HEK293 (cell line): ENCODE measurements around the gene CRYZL1.

Source experiments
- BCL11A ChIP-seq: fragments of 450-650 bp; formaldehyde crosslinking; IDR thresholded peaks from 2 replicates; pipeline ENCODE4 v1.5.1; 2016; ENCODE audit warnings: low read depth, missing biosample characterization, missing genetic modification characterization
- GLI4 ChIP-seq: fragments of 450-650 bp; formaldehyde crosslinking; IDR thresholded peaks from 2 replicates; pipeline ENCODE4 v1.5.1; 2016; ENCODE audit warnings: missing biosample characterization, missing genetic modification characterization
- GLIS2 ChIP-seq: fragments of 450-650 bp; formaldehyde crosslinking; IDR thresholded peaks from 2 replicates; pipeline ENCODE4 v1.5.1; 2016; ENCODE audit warnings: missing biosample characterization, missing genetic modification characterization
- HOXD13 ChIP-seq: sonication (generic); formaldehyde crosslinking; IDR thresholded peaks from 2 replicates; pipeline ENCODE4 v1.8.0; 2022; ENCODE audit warnings: missing genetic modification reagents, borderline replicate concordance
- KLF10 ChIP-seq: fragments of 450-650 bp; IDR thresholded peaks from 2 replicates; pipeline ENCODE4 v1.5.1; 2018; ENCODE audit warnings: missing biosample characterization, mild to moderate bottlenecking, missing genetic modification characterization
- KLF8 ChIP-seq: fragments of 450-650 bp; formaldehyde crosslinking; IDR thresholded peaks from 2 replicates; pipeline ENCODE4 v1.5.1; 2016; ENCODE audit warnings: missing biosample characterization, missing genetic modification characterization
- KLF9 ChIP-seq: fragments of 450-650 bp; formaldehyde crosslinking; IDR thresholded peaks from 2 replicates; pipeline ENCODE4 v1.5.1; 2016; ENCODE audit warnings: missing biosample characterization, missing genetic modification characterization, low read depth
- MEIS1 ChIP-seq: sonication (generic); formaldehyde crosslinking; IDR thresholded peaks from 2 replicates; pipeline ENCODE4 v1.8.1; 2022; ENCODE audit warnings: missing genetic modification reagents, mild to moderate bottlenecking, borderline replicate concordance
- OVOL3 ChIP-seq: fragments of 450-650 bp; formaldehyde crosslinking; IDR thresholded peaks from 2 replicates; pipeline ENCODE4 v1.5.1; 2016; ENCODE audit warnings: missing biosample characterization, missing genetic modification characterization
- PRDM1 ChIP-seq: fragments of 450-650 bp; formaldehyde crosslinking; IDR thresholded peaks from 2 replicates; pipeline ENCODE4; 2016; ENCODE audit warnings: missing biosample characterization, missing genetic modification characterization
- SP3 ChIP-seq: fragments of 450-650 bp; formaldehyde crosslinking; IDR thresholded peaks from 2 replicates; pipeline ENCODE4 v1.5.1; 2016; ENCODE audit warnings: missing biosample characterization, missing genetic modification characterization
- SP7 ChIP-seq: fragments of 450-650 bp; formaldehyde crosslinking; IDR thresholded peaks from 2 replicates; pipeline ENCODE4 v1.5.1; 2016; ENCODE audit warnings: missing biosample characterization, missing genetic modification characterization
- ZBTB7A ChIP-seq: fragments of 450-650 bp; formaldehyde crosslinking; IDR thresholded peaks from 2 replicates; pipeline ENCODE4 v1.5.1; 2016; ENCODE audit warnings: low read depth, missing biosample characterization, missing genetic modification characterization
- ZIC2 ChIP-seq: fragments of 450-650 bp; formaldehyde crosslinking; IDR thresholded peaks from 2 replicates; pipeline ENCODE4 v1.5.1; 2016; ENCODE audit warnings: missing biosample characterization, missing genetic modification characterization
- ZNF10 ChIP-seq: fragments of 450-650 bp; formaldehyde crosslinking; IDR thresholded peaks from 2 replicates; pipeline ENCODE4 v1.5.1; 2017; ENCODE audit warnings: missing biosample characterization, missing genetic modification characterization
- ZNF2 ChIP-seq: fragments of 450-650 bp; formaldehyde crosslinking; IDR thresholded peaks from 2 replicates; pipeline ENCODE4 v1.5.1; 2016; ENCODE audit warnings: missing biosample characterization, missing genetic modification characterization
- ZNF366 ChIP-seq: fragments of 450-650 bp; formaldehyde crosslinking; conservative IDR thresholded peaks from 2 replicates; pipeline ENCODE4 v1.5.1; 2016; ENCODE audit warnings: missing biosample characterization, missing genetic modification characterization
- ZNF416 ChIP-seq: fragments of 450-650 bp; formaldehyde crosslinking; IDR thresholded peaks from 2 replicates; pipeline ENCODE4 v1.5.1; 2016; ENCODE audit warnings: missing biosample characterization, missing genetic modification characterization
- ZNF426 ChIP-seq: fragments of 450-650 bp; formaldehyde crosslinking; IDR thresholded peaks from 2 replicates; pipeline ENCODE4 v1.5.1; 2017; ENCODE audit warnings: missing biosample characterization, missing genetic modification characterization, mild to moderate bottlenecking, inconsistent platforms, moderate library complexity
- ZNF558 ChIP-seq: fragments of 450-650 bp; formaldehyde crosslinking; IDR thresholded peaks from 2 replicates; pipeline ENCODE4 v1.5.1; 2016; ENCODE audit warnings: missing biosample characterization, missing genetic modification characterization
- ZNF561 ChIP-seq: fragments of 450-650 bp; IDR thresholded peaks from 2 replicates; pipeline ENCODE4 v1.5.1; 2018; ENCODE audit warnings: missing biosample characterization, missing genetic modification characterization, borderline replicate concordance
- ZNF571 ChIP-seq: fragments of 450-650 bp; formaldehyde crosslinking; IDR thresholded peaks from 2 replicates; pipeline ENCODE4 v1.5.0; 2017; ENCODE audit warnings: missing biosample characterization, missing genetic modification characterization
- ZNF623 ChIP-seq: fragments of 450-650 bp; formaldehyde crosslinking; IDR thresholded peaks from 2 replicates; pipeline ENCODE4 v1.5.1; 2016; ENCODE audit warnings: missing biosample characterization, missing genetic modification characterization
- ZNF624 ChIP-seq: fragments of 450-650 bp; formaldehyde crosslinking; IDR thresholded peaks from 2 replicates; pipeline ENCODE4 v1.5.1; 2017; ENCODE audit warnings: missing biosample characterization, missing genetic modification characterization
- ZNF660 ChIP-seq: fragments of 450-650 bp; IDR thresholded peaks from 2 replicates; pipeline ENCODE4 v1.5.1; 2018; ENCODE audit warnings: missing biosample characterization, mild to moderate bottlenecking, missing genetic modification characterization
- ZNF670 ChIP-seq: fragments of 450-650 bp; formaldehyde crosslinking; IDR thresholded peaks from 2 replicates; pipeline ENCODE4 v1.5.1; 2016; ENCODE audit warnings: missing biosample characterization, missing genetic modification characterization, low read depth
- ZNF747 ChIP-seq: fragments of 450-650 bp; formaldehyde crosslinking; IDR thresholded peaks from 2 replicates; pipeline ENCODE4 v1.5.1; 2016; ENCODE audit warnings: missing biosample characterization, missing genetic modification characterization
- ZNF76 ChIP-seq: fragments of 450-650 bp; formaldehyde crosslinking; IDR thresholded peaks from 2 replicates; pipeline ENCODE4; 2016; ENCODE audit warnings: low read depth, missing biosample characterization, missing genetic modification characterization, borderline replicate concordance
- ZNF791 ChIP-seq: fragments of 450-650 bp; formaldehyde crosslinking; IDR thresholded peaks from 2 replicates; pipeline ENCODE4 v1.5.1; 2016; ENCODE audit warnings: missing biosample characterization, missing genetic modification characterization
- ZSCAN23 ChIP-seq: fragments of 450-650 bp; formaldehyde crosslinking; IDR thresholded peaks from 2 replicates; pipeline ENCODE4 v1.5.1; 2016; ENCODE audit warnings: missing biosample characterization, missing genetic modification characterization
- TF ChIP-seq, protein P1 (sequence below): fragments of 450-650 bp; formaldehyde crosslinking; IDR thresholded peaks from 2 replicates; pipeline ENCODE4 v1.5.1; 2017; ENCODE audit warnings: missing biosample characterization, missing genetic modification characterization
- TF ChIP-seq, protein P2 (sequence below): fragments of 450-650 bp; formaldehyde crosslinking; IDR thresholded peaks from 2 replicates; pipeline ENCODE4 v1.5.1; 2016; ENCODE audit warnings: missing biosample characterization, missing genetic modification characterization
- TF ChIP-seq, protein P3 (sequence below): fragments of 450-650 bp; formaldehyde crosslinking; IDR thresholded peaks from 2 replicates; pipeline ENCODE4 v1.5.1; 2016; ENCODE audit warnings: missing biosample characterization, missing genetic modification characterization
- TF ChIP-seq, protein P4 (sequence below): fragments of 450-650 bp; formaldehyde crosslinking; IDR thresholded peaks from 2 replicates; pipeline ENCODE4 v1.5.1; 2016; ENCODE audit warnings: missing biosample characterization, missing genetic modification characterization
- TF ChIP-seq, protein P5 (sequence below): fragments of 450-650 bp; formaldehyde crosslinking; IDR thresholded peaks from 2 replicates; pipeline ENCODE4 v1.5.1; 2016; ENCODE audit warnings: missing biosample characterization, missing genetic modification characterization

The CRYZL1 gene

DNA sequence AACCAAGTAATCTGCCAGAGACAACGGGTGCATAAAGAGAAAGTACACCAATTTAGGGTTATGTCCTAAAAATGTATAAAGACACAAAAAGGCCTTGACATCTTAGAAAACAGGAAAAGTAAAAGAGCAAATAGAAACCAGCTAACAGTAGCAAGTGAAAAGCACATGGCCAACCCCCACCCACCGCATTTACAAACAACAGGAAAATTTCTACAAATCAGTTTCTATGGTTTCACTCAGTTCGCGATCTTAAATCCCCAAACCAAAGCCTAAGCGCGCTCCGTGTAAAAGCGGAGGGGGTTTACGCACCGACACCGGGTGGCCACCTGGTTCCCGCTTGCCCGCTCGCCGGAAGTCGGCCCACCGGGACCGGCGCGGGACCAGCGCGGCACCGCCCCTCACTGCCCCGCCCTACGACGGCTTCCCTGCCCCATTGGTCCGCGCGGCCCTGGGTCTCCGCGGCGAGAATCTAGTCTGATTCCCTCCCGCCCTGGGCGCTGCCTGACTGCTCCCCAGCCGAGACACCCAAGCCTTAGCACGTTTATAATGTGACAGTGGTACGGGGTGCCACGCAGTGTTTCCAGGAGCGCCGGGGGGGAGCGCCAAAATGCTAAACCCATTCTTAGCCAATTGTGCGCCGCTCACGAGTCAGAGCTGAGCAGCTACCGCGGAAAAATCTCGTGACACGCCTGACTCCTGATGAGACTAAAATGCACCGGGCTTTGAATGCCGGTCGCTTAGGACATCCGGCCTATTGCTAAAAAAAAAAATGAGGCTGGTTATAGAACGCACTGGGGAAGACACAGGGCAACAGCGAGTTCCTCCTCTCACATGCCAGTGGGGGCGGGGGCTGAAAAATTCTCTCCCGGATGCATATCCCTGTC is 99.5 kb downstream of the CRYZL1 start, which contains the start of gene GART (continued):
- TF ChIP-seq, protein P1, sequence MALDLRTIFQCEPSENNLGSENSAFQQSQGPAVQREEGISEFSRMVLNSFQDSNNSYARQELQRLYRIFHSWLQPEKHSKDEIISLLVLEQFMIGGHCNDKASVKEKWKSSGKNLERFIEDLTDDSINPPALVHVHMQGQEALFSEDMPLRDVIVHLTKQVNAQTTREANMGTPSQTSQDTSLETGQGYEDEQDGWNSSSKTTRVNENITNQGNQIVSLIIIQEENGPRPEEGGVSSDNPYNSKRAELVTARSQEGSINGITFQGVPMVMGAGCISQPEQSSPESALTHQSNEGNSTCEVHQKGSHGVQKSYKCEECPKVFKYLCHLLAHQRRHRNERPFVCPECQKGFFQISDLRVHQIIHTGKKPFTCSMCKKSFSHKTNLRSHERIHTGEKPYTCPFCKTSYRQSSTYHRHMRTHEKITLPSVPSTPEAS (tag by site-specific recombination) = 0 out of 2 replicates have a peak, but pooled peaks have one; percentile 24
- TF ChIP-seq KLF8 (tag by site-specific recombination) (peak; percentile 91), ZNF10 (peak; percentile 55; the same call in 1 of the 2 replicates), BCL11A (0 out of 2 replicates have a peak, but pooled peaks have one; percentile 12), ZNF416 (tag by site-specific recombination) (no peak), GLI4 (tag by site-specific recombination) (0 out of 2 replicates have a peak, but pooled peaks have one; percentile 68), KLF9 (peak; percentile 96), ZNF670 (tag by site-specific recombination) (no peak), ZNF571 (no peak), ZNF558 (tag by site-specific recombination) (peak; percentile 66; the same call in 1 of the 2 replicates), SP7 (tag by site-specific recombination) (peak; percentile 60), ZNF561 (tag by site-specific recombination) (peak; percentile 75), ZNF366 (tag by site-specific recombination) (peak; percentile 46; the same call in 1 of the 2 replicates), ZBTB7A (tag by site-specific recombination) (peak; percentile 65; the same call in 1 of the 2 replicates), ZNF2 (tag by site-specific recombination) (0 out of 2 replicates have a peak, but pooled peaks have one; percentile 20), SP3 (tag by site-specific recombination) (peak; percentile 76), ZNF791 (tag by site-specific recombination) (no peak; the same call in 1 of the 2 replicates), OVOL3 (tag by site-specific recombination) (peak; percentile 52; the same call in 1 of the 2 replicates), ZNF747 (tag by site-specific recombination) (no peak), GLIS2 (tag by site-specific recombination) (peak; percentile 92), MEIS1 (no peak), ZNF660 (peak; percentile 84), PRDM1 (tag by site-specific recombination) (peak; percentile 97), HOXD13 (CRISPR knock-in tag) (no peak), ZIC2 (tag by site-specific recombination) (peak; percentile 30; the same call in 1 of the 2 replicates), ZNF76 (peak; percentile 33; the same call in 1 of the 2 replicates), ZNF624 (0 out of 2 replicates have a peak, but pooled peaks have one; percentile 30), ZNF426 (tag by site-specific recombination) (0 out of 2 replicates have a peak, but pooled peaks have one; percentile 8), KLF10 (tag by site-specific recombination) (peak; percentile 75), ZSCAN23 (0 out of 2 replicates have a peak, but pooled peaks have one; percentile 32), ZNF623 (tag by site-specific recombination) (0 out of 2 replicates have a peak, but pooled peaks have one; percentile 12)
- TF ChIP-seq, protein P2, sequence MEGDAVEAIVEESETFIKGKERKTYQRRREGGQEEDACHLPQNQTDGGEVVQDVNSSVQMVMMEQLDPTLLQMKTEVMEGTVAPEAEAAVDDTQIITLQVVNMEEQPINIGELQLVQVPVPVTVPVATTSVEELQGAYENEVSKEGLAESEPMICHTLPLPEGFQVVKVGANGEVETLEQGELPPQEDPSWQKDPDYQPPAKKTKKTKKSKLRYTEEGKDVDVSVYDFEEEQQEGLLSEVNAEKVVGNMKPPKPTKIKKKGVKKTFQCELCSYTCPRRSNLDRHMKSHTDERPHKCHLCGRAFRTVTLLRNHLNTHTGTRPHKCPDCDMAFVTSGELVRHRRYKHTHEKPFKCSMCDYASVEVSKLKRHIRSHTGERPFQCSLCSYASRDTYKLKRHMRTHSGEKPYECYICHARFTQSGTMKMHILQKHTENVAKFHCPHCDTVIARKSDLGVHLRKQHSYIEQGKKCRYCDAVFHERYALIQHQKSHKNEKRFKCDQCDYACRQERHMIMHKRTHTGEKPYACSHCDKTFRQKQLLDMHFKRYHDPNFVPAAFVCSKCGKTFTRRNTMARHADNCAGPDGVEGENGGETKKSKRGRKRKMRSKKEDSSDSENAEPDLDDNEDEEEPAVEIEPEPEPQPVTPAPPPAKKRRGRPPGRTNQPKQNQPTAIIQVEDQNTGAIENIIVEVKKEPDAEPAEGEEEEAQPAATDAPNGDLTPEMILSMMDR (tag by site-specific recombination) = peak; percentile 29; the same call in 1 of the 2 replicates
- TF ChIP-seq, protein P3, sequence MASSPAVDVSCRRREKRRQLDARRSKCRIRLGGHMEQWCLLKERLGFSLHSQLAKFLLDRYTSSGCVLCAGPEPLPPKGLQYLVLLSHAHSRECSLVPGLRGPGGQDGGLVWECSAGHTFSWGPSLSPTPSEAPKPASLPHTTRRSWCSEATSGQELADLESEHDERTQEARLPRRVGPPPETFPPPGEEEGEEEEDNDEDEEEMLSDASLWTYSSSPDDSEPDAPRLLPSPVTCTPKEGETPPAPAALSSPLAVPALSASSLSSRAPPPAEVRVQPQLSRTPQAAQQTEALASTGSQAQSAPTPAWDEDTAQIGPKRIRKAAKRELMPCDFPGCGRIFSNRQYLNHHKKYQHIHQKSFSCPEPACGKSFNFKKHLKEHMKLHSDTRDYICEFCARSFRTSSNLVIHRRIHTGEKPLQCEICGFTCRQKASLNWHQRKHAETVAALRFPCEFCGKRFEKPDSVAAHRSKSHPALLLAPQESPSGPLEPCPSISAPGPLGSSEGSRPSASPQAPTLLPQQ (tag by site-specific recombination) = peak; percentile 68
- TF ChIP-seq, protein P4, sequence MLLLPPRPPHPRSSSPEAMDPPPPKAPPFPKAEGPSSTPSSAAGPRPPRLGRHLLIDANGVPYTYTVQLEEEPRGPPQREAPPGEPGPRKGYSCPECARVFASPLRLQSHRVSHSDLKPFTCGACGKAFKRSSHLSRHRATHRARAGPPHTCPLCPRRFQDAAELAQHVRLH = 0 out of 2 replicates have a peak, but pooled peaks have one; percentile 33
- TF ChIP-seq, protein P5, sequence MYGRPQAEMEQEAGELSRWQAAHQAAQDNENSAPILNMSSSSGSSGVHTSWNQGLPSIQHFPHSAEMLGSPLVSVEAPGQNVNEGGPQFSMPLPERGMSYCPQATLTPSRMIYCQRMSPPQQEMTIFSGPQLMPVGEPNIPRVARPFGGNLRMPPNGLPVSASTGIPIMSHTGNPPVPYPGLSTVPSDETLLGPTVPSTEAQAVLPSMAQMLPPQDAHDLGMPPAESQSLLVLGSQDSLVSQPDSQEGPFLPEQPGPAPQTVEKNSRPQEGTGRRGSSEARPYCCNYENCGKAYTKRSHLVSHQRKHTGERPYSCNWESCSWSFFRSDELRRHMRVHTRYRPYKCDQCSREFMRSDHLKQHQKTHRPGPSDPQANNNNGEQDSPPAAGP (tag by site-specific recombination) = peak; percentile 37
